A673 (cell line): ENCODE data around the gene ANKS1B. TPM values are rescaled to one million over a fixed set of nuclear protein-coding genes. Genes with fewer than 3 reads are reported as not detected.
"Not testable (repeated sequence)": the region's sequence is repeated elsewhere in the genome, so short reads cannot be mapped to it uniquely, and the experiment has no call there.

Experiments used
- BruUV-seq: library from RNA; stranded (reverse); fragments of 400-500 nt; replicated peaks from 2 replicates; lab custom pipeline; 2021; lab: Mats Ljungman, UMichigan
- CTCF ChIA-PET: fragments of 300-600 bp; sonication (Branson Sonifier 250); formaldehyde crosslinking; loops from one replicate; lab custom pipeline; 2022; ENCODE audit warnings: antibody characterized with exemption; lab: Charles Lee
- POLR2A ChIA-PET: fragments of 300-600 bp; sonication (Branson Sonifier 250); formaldehyde crosslinking; loops from one replicate; lab custom pipeline; 2022; ENCODE audit warnings: antibody characterized with exemption; ENCODE audit not compliant: low non-redundant PET; lab: Charles Lee
- DNase-seq: peaks from one replicate; pipeline ENCODE4 v3.0.0-alpha.2; 2015; ENCODE audit warnings: low spot score
- H3K27ac ChIP-seq: fragments of 200-600 bp; sonication (generic); 2 replicates; pipeline ENCODE4 v1.5.1; 2016; ENCODE audit warnings: mixed run types, low read depth, mild to moderate bottlenecking, mixed read lengths, antibody characterized with exemption, low read length; ENCODE audit not compliant: poor library complexity, severe bottlenecking
- H3K27me3 ChIP-seq: fragments of 200-600 bp; sonication (generic); replicated peaks from 2 replicates; pipeline ENCODE4 v1.6.1; 2017; ENCODE audit warnings: mixed run types, low read depth, mild to moderate bottlenecking, mixed read lengths, antibody characterized with exemption, low read length; ENCODE audit not compliant: insufficient read depth, poor library complexity
- H3K36me3 ChIP-seq: fragments of 200-600 bp; sonication (generic); 2 replicates; pipeline ENCODE4 v1.6.1; 2016; ENCODE audit warnings: mixed run types, mild to moderate bottlenecking, mixed read lengths, antibody characterized with exemption, low read length; ENCODE audit not compliant: insufficient read depth, poor library complexity, severe bottlenecking
- H3K4me1 ChIP-seq: fragments of 200-600 bp; sonication (generic); 2 replicates; pipeline ENCODE4 v1.6.1; 2017; ENCODE audit warnings: mixed run types, mild to moderate bottlenecking, mixed read lengths, antibody characterized with exemption, low read length; ENCODE audit not compliant: insufficient read depth, poor library complexity, severe bottlenecking
- H3K4me3 ChIP-seq: fragments of 200-600 bp; sonication (generic); 2 replicates; pipeline ENCODE4 v1.5.1; 2016; ENCODE audit warnings: low read depth, mixed run types, mild to moderate bottlenecking, mixed read lengths, low read length; ENCODE audit not compliant: poor library complexity, severe bottlenecking
- H3K9me3 ChIP-seq: fragments of 200-600 bp; sonication (generic); 2 replicates; pipeline ENCODE4 v1.6.1; 2016; ENCODE audit warnings: mixed run types, low read depth, mild to moderate bottlenecking, mixed read lengths, antibody characterized with exemption, low read length; ENCODE audit not compliant: poor library complexity, severe bottlenecking
- EZH2 ChIP-seq: fragments of 200-600 bp; sonication (generic); IDR thresholded peaks from 2 replicates; pipeline ENCODE4 v1.6.1; 2017; ENCODE audit warnings: borderline replicate concordance, low read depth, mild to moderate bottlenecking, mixed read lengths, antibody characterized with exemption, low read length; ENCODE audit not compliant: poor library complexity, severe bottlenecking
- intact Hi-C: fragments of 100-400 bp; cut with micrococcal nuclease; formaldehyde crosslinking; loops from one replicate; pipeline ENCODE4 v1.10.0; 2022; ENCODE audit not compliant: unreplicated experiment
- total RNA-seq: library from RNA; stranded (reverse); gene quantifications from 2 replicates; pipeline ENCODE4 v1.2.3, GENCODE V29; 2021
- TF ChIP-seq, protein P1 (sequence below): fragments of 300-800, 200-600 bp; sonication (generic); conservative IDR thresholded peaks from 2 replicates; pipeline ENCODE4 v1.5.1; 2017; ENCODE audit warnings: low read depth, mild to moderate bottlenecking, antibody characterized with exemption, low read length, moderate library complexity, mixed read lengths

ANKS1B gene
- total RNA-seq, 1 experiment from 2014 or later, result 0.99 TPM

GRCh38 chr12:99253068-99253467 lies 731.7 kb downstream of the ANKS1B start:
- TF ChIP-seq, protein P1, sequence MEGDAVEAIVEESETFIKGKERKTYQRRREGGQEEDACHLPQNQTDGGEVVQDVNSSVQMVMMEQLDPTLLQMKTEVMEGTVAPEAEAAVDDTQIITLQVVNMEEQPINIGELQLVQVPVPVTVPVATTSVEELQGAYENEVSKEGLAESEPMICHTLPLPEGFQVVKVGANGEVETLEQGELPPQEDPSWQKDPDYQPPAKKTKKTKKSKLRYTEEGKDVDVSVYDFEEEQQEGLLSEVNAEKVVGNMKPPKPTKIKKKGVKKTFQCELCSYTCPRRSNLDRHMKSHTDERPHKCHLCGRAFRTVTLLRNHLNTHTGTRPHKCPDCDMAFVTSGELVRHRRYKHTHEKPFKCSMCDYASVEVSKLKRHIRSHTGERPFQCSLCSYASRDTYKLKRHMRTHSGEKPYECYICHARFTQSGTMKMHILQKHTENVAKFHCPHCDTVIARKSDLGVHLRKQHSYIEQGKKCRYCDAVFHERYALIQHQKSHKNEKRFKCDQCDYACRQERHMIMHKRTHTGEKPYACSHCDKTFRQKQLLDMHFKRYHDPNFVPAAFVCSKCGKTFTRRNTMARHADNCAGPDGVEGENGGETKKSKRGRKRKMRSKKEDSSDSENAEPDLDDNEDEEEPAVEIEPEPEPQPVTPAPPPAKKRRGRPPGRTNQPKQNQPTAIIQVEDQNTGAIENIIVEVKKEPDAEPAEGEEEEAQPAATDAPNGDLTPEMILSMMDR, result peak; percentile 46; the same call in 1 of the 2 replicates
- no peak for TF ChIP-seq EZH2
- intact Hi-C loops, result no loop called here
- H3K4me3 ChIP-seq, result no peak overlapping the region
- ChIA-PET CTCF (interaction anchor here (0.6 kb wide), 2 partner anchors 74 to 515 kb away, joined by 4 to 6 read pairs; no protein-coding TSS in a partner anchor), POLR2A (no interaction called here)
- no peaks in the 10 kb centered on the region for H3K27me3 ChIP-seq
- DNase-seq, result peak; percentile 39
- no peaks in the 10 kb centered on the region for H3K4me1 ChIP-seq
- no TSS peak for BruUV-seq
- H3K27ac ChIP-seq, result no peak overlapping the region
- H3K9me3 ChIP-seq, result no peaks in the 10 kb centered on the region
- H3K36me3 ChIP-seq, result no peaks in the 10 kb centered on the region

DNA sequence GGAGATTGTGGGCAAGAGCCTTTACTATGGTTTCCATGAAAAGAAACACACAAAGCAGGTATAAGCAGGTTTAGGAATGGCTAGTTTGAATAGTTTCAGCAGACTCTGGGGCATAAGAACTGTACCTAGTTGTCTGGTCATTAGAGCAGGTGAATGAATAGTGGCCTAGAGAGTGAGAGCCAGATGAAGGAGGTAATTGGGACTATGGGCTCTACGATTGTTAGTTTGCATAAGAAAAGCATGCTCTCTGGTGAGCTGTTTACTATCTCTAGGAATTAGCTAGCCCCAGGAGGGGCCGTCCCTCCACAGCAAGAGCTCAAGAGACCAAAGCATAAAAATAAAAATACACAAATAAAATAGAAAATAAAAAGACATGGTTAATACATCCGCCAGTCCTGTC lies 734.6 kb downstream of the ANKS1B start:
- intact Hi-C loops, result no loop called here
- H3K9me3 ChIP-seq, result no peaks in the 10 kb centered on the region
- ChIA-PET POLR2A (no interaction called here), CTCF (no interaction called here)
- DNase-seq, result no peak
- TF ChIP-seq, protein P1, result no peak
- no peak for TF ChIP-seq EZH2
- peaks cover 14% of the 10 kb centered on the region for H3K27me3 ChIP-seq
- H3K27ac ChIP-seq, result no peak overlapping the region
- H3K4me3 ChIP-seq, result no peak overlapping the region
- H3K36me3 ChIP-seq, result no peaks in the 10 kb centered on the region
- no TSS peak for BruUV-seq
- H3K4me1 ChIP-seq, result no peaks in the 10 kb centered on the region

DNA sequence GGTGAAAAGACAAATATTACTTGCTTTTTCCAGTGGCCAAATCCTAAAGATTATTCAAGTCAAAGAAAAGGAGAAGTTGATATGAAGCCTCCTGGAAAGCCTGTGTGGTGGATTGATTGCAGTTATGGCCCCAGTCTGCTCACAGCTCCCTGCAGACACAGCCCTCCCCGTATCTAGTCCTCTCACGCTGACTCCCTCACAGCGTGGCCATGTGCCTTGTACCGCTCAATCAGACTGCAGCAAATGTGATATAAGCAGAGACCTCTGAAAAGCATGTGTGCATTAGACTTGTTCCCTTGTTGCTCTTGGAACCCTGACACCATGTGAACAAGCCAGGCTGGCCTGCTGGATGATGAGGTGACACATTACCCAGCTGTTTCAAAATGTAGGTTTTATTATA lies 735.2 kb downstream of the ANKS1B start:
- ChIA-PET CTCF (no interaction called here), POLR2A (no interaction called here)
- H3K36me3 ChIP-seq, result no peaks in the 10 kb centered on the region
- DNase-seq, result no peak
- H3K4me1 ChIP-seq, result no peaks in the 10 kb centered on the region
- no peak overlapping the region for H3K4me3 ChIP-seq
- TF ChIP-seq, protein P1, result no peak
- TF ChIP-seq EZH2, result no peak
- no peak overlapping the region for H3K27ac ChIP-seq
- intact Hi-C loops, result no loop called here
- peaks cover 14% of the 10 kb centered on the region for H3K27me3 ChIP-seq
- no TSS peak for BruUV-seq
- no peaks in the 10 kb centered on the region for H3K9me3 ChIP-seq

DNA sequence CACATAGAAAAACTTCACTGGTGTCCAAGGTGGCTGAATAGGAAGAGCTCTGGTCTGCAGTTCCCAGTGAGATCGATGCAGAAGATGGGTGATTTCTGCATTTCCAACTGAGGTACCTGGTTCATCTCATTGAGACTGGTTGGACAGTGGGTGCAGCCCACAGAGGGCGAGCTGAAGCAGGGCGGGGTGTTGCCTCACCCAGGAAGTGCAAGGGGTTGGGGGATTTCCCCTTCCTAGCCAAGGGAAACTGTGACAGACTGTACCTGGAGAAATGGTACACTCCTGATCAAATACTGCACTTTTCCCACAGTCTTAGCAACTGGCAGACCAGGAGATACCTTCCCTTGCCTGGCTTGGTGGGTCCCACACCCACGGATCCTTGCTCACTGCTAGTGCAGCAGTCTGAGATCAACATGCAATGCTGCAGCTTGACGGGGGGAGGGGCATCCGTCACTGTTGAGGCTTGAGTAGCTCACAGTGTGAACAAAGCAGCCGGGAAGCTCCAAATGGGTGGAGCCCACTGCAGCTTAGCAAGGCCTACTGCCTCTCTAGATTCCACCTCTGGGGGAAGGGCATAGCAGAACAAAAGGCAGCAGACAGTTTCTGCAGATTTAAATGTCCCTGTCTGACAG lies 746.7 kb downstream of the ANKS1B start:
- H3K4me3 ChIP-seq, CTCF ChIA-PET, H3K27ac ChIP-seq, BruUV-seq, H3K4me1 ChIP-seq, H3K36me3 ChIP-seq, H3K9me3 ChIP-seq, POLR2A ChIA-PET, intact Hi-C loops: not testable (repeated sequence)
- DNase-seq, result peak; percentile 77
- H3K27me3 ChIP-seq, result peaks cover 22% of the 10 kb centered on the region
